Cardiac muscle cell (in vitro differentiated cells and primary cell): Measurements from ENCODE around the gene CXCL10. TPM values are rescaled to one million over a fixed set of nuclear protein-coding genes. Genes with fewer than 3 reads are reported as not detected.

Experiments
- DNase-seq, 2 donors: peaks; one replicate each; pipeline versions ENCODE4 v3.0.0 to v3.0.0-alpha.2; 2010 to 2017; ENCODE audit warnings: low read depth in 1 of 2, low spot score in 1 of 2
- H3K27ac ChIP-seq: fragments of 200-600 bp; sonication (generic); 2 replicates; pipeline ENCODE4 v1.5.1; 2016
- H3K27me3 ChIP-seq: fragments of 200-600 bp; sonication (generic); 2 replicates; pipeline ENCODE4 v1.6.0; 2016; ENCODE audit warnings: control low read depth
- H3K36me3 ChIP-seq: fragments of 200-600 bp; sonication (generic); 2 replicates; pipeline ENCODE4 v1.5.1; 2016; ENCODE audit warnings: control low read depth
- H3K4me1 ChIP-seq: fragments of 200-600 bp; sonication (generic); 2 replicates; pipeline ENCODE4 v1.8.1; 2017; ENCODE audit warnings: low read depth, mild to moderate bottlenecking, mixed run types
- H3K4me3 ChIP-seq: fragments of 200-600 bp; sonication (generic); 2 replicates; pipeline ENCODE4 v1.5.1; 2016; ENCODE audit warnings: mild to moderate bottlenecking
- H3K9me3 ChIP-seq: fragments of 200-600 bp; sonication (generic); 2 replicates; pipeline ENCODE4 v1.5.1; 2017; ENCODE audit warnings: low read depth, mild to moderate bottlenecking, control low read depth
- polyA plus RNA-seq: library from polyadenylated mRNA; unstranded; fragments of >200 nt; fragmentation: Nextera tagmentation; extraction: Ambion mirVana; gene quantifications from 2 replicates; pipeline ENCODE4 v1.2.1, GENCODE V29; 2016
- total RNA-seq: library from RNA; depleted of rRNA; stranded (reverse); fragments of >200 nt; gene quantifications from 2 replicates; pipeline ENCODE4 v1.2.3, GENCODE V29; 2016
- TF ChIP-seq, protein P1 (sequence below): IDR thresholded peaks from 2 replicates; pipeline ENCODE4 v1.5.1; 2012; ENCODE audit warnings: low read depth, mild to moderate bottlenecking, low read length

Gene CXCL10
- total and polyA plus RNA-seq, 2 experiments from 2014 or later, result not detected

DNA sequence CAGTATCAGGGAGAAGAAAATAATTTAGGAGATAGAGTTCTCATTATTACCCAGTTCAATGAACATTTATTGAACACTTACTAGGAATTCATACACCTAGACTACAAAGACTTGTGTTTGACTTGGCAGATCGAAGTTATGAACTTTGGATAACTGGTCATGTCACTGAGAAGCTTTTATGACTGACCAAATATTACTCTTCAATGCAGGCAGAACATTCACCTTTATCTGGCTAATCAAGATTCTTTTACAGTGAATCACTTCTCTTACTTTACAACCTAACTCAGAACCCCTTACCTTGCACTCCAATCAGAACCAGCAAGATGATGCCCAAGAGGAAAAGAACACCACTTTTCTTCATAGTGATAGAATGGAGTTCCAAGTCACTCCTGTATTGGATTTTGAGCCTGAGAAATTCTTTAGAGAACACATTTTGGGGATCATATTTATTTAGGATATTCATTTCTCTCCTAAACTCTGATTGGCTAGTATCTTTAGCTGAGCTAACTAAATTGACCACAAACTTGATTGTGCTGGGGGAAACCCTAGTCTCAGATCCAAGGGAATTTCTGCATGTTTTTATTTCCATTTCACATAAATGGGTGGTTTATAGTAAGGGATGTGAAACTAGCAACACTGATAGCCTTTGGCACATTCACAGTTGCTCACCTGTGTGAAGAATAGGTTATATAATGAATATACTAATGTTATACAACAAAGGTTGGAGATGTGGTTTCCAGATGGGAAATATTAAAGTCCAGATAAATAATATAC lies 16.0 kb downstream of the CXCL10 start, which contains the start of gene CXCL9:
Gene CXCL9, minus strand, starts transcription at position 421 of the 774 bp plus-strand sequence. Its CDS starts 60 bp downstream, at position 361.
- no peaks in the 10 kb centered on the region for H3K36me3 ChIP-seq
- TF ChIP-seq, protein P1, sequence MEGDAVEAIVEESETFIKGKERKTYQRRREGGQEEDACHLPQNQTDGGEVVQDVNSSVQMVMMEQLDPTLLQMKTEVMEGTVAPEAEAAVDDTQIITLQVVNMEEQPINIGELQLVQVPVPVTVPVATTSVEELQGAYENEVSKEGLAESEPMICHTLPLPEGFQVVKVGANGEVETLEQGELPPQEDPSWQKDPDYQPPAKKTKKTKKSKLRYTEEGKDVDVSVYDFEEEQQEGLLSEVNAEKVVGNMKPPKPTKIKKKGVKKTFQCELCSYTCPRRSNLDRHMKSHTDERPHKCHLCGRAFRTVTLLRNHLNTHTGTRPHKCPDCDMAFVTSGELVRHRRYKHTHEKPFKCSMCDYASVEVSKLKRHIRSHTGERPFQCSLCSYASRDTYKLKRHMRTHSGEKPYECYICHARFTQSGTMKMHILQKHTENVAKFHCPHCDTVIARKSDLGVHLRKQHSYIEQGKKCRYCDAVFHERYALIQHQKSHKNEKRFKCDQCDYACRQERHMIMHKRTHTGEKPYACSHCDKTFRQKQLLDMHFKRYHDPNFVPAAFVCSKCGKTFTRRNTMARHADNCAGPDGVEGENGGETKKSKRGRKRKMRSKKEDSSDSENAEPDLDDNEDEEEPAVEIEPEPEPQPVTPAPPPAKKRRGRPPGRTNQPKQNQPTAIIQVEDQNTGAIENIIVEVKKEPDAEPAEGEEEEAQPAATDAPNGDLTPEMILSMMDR, result no peak
- no peak within 1 kb of the TSS for H3K4me3 ChIP-seq
- H3K4me1 ChIP-seq, result no peaks in the 10 kb centered on the region
- no peak for DNase-seq
- no peak within 1 kb of the TSS for H3K27ac ChIP-seq
- H3K9me3 ChIP-seq, result no peaks in the 10 kb centered on the region
- H3K27me3 ChIP-seq, result peaks cover 6% of the 10 kb centered on the region

DNA sequence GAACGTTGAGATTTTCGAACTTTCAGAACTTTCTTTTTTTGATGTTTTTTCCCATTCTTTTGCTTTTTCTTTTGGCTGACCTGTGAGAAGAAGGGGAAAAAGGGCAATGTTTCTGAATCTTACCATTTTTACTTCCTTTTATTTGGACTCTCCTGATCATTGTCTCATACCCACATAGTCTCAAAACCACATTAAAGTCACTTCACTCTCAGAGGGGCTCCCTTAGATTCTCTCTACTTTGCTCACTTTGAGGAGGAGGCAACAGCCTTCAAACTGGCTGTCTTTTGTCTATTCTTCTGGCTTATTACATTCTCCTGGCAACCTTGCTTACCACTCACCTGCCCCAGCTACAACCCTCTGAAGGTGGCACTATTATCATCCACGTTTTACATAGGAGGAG lies 19.7 kb downstream of the CXCL10 start:
- Histone ChIP-seq H3K27me3 (peaks cover 6% of the 10 kb centered on the region), H3K27ac (no peak overlapping the region), H3K9me3 (no peaks in the 10 kb centered on the region), H3K36me3 (no peaks in the 10 kb centered on the region), H3K4me3 (no peak overlapping the region), H3K4me1 (no peaks in the 10 kb centered on the region)
- no peak for DNase-seq
- TF ChIP-seq, protein P1, result no peak

DNA sequence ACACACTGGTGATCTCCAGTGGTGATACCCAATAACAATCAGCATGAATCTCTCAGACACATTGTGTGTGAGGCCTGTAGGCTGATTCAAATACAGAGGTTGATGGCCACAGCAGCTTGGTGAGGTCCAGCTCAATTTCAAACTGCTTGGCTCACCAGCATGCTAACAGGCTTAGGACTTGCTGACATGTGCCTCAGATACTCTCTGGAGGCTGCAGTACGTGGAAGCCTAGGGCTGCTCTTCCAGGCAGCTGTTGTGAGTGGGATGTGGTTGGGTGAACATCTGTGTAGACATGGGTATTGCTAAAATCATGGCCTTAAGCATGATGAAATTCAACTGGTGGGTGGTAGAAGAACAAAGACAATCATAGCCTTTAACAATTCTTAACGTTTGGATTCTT lies 20.3 kb downstream of the CXCL10 start:
- H3K27me3 ChIP-seq, result peaks cover 6% of the 10 kb centered on the region
- TF ChIP-seq, protein P1, result no peak
- DNase-seq, result no peak
- H3K9me3 ChIP-seq, result no peaks in the 10 kb centered on the region
- no peaks in the 10 kb centered on the region for H3K4me1 ChIP-seq
- H3K36me3 ChIP-seq, result no peaks in the 10 kb centered on the region
- H3K4me3 ChIP-seq, result no peak overlapping the region
- no peak overlapping the region for H3K27ac ChIP-seq

DNA sequence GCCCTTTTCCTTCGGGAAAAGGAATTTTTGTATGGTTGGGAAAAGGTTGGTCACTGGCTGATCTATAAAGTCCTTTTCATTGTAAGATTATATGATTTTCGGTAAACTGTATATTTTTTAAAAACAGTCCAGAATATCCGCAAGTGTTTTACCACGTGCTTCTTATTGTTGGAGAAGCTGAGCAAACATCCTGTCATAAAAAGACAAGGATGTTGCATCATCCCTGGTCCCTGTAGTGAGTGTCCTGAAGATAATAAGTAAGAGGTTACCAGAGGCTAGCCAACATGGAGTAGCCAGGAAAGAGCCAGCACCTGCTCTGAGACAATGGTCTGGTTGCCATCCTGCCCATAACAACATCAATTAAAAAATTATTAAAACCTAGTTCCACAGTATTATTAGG lies 21.1 kb downstream of the CXCL10 start:
- TF ChIP-seq, protein P1, result no peak
- no peaks in the 10 kb centered on the region for H3K4me1 ChIP-seq
- H3K4me3 ChIP-seq, result no peak overlapping the region
- H3K27ac ChIP-seq, result no peak overlapping the region
- DNase-seq, result peak in 1 of 2 donors; percentile 43
- peaks cover 6% of the 10 kb centered on the region for H3K27me3 ChIP-seq
- H3K9me3 ChIP-seq, result no peaks in the 10 kb centered on the region
- H3K36me3 ChIP-seq, result no peaks in the 10 kb centered on the region

DNA sequence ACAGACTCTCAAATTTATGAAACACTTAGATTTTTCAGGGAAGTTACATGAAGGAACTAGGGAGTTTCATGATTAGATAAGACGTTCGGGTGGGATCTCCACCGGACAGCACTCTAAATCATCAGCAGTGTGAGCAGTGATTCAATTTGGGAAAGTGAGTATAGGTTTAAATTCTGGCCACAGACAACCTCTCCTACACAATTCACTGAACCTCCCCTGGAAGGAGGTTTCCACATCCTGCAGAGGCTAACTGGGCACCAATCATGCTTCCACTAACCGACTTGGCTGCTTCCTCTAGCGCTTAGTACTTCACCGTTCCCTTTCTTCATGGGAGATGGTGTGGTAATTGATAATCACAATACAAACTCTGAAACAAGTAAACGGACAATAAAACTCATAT lies 21.6 kb downstream of the CXCL10 start:
- H3K27me3 ChIP-seq, result peaks cover 5% of the 10 kb centered on the region
- no peak overlapping the region for H3K4me3 ChIP-seq
- H3K9me3 ChIP-seq, result no peaks in the 10 kb centered on the region
- no peaks in the 10 kb centered on the region for H3K36me3 ChIP-seq
- no peaks in the 10 kb centered on the region for H3K4me1 ChIP-seq
- no peak overlapping the region for H3K27ac ChIP-seq
- DNase-seq, result no peak
- TF ChIP-seq, protein P1, result no peak
